Measurements from ENCODE around the gene ITSN1.

- TF ChIP-seq CTCF (IDR thresholded peaks at IDR 0.05): no peak
- TF ChIP-seq POLR2A (IDR thresholded peaks at IDR 0.05): no peak
Observed at GRCh38 chr21:33881689-33882440, 239.6 kb downstream of the ITSN1 start.
